HG03135 (cell line): ENCODE data around the gene KLRB1.
"Not testable (repeated sequence)": the region's sequence is repeated elsewhere in the genome, so short reads cannot be mapped to it uniquely, and the experiment has no call there.

Experiments
- ATAC-seq: cut with Tn5 transposase; IDR thresholded peaks from one replicate; pipeline ENCODE4 v1.9.1; 2021; ENCODE audit warnings: mild to moderate bottlenecking, moderate library complexity; ENCODE audit not compliant: unreplicated experiment

KLRB1 gene

DNA sequence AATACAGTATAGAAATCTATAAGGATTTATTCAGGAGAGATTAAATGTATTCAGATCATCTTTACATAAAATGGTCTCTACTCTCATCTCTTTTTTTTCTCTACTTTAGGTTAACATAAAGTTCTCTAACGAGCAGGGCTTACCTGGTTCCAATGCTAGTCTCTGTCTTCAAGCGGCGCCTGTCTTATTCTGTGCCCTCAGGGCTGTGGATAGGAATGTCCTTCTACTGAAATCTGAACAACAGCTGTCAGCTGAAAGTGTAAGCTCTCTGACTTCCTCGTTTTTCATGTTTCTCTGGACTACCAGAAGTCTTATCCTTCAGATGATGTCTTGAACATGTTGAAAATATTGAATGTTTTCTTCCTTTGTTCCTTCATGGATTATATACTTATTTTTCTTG, 62.2 kb downstream of the KLRB1 start:
- ATAC-seq: not testable (repeated sequence)
